Measurements from ENCODE around the gene PKIG. TPM values are rescaled to one million over a fixed set of nuclear protein-coding genes. Genes with fewer than 3 reads are reported as not detected.
A peak's percentile ranks its signal among the peaks of the same experiment; 100 is the strongest.

PKIG gene
- total RNA-seq, 1 donor from 2014 or later: 42.0 TPM

- no peak overlapping the region for H3K4me3 Mint-ChIP-seq (ENCODE audit: unreplicated experiment)
- no peaks in the 10 kb centered on the region for H3K9me3 Mint-ChIP-seq (ENCODE audit: unreplicated experiment)
- no peak overlapping the region for H3K27ac Mint-ChIP-seq (ENCODE audit: unreplicated experiment)
- DNase-seq: no peak
- TF ChIP-seq CTCF (IDR thresholded peaks at IDR 0.05; ENCODE audit: partially characterized antibody, unreplicated experiment): no peak
- peaks cover 5% of the 10 kb centered on the region for H3K36me3 Mint-ChIP-seq (ENCODE audit: unreplicated experiment)
- H3K4me1 Mint-ChIP-seq (ENCODE audit: low read depth, unreplicated experiment): peaks cover 18% of the 10 kb centered on the region
- peaks cover 4% of the 10 kb centered on the region for H3K27me3 Mint-ChIP-seq (ENCODE audit: unreplicated experiment)
Measured at GRCh38 chr20:44610313-44610962, 28.1 kb downstream of the PKIG start.

- Mint-ChIP-seq H3K27ac (ENCODE audit: unreplicated experiment) (no peak overlapping the region), H3K4me3 (ENCODE audit: unreplicated experiment) (no peak overlapping the region), H3K9me3 (ENCODE audit: unreplicated experiment) (peaks cover 3% of the 10 kb centered on the region)
Measured at GRCh38 chr20:44613575-44613974, 31.2 kb downstream of the PKIG start.

GRCh38 chr20:44614525-44614924 is 32.1 kb downstream of the PKIG start:
- peaks cover 19% of the 10 kb centered on the region for H3K4me1 Mint-ChIP-seq (ENCODE audit: low read depth, unreplicated experiment)
- peaks cover 4% of the 10 kb centered on the region for H3K27me3 Mint-ChIP-seq (ENCODE audit: unreplicated experiment)
- DNase-seq: no peak
- H3K36me3 Mint-ChIP-seq (ENCODE audit: unreplicated experiment): peaks cover 6% of the 10 kb centered on the region
- no peak for TF ChIP-seq CTCF (IDR thresholded peaks at IDR 0.05; ENCODE audit: partially characterized antibody, unreplicated experiment)
- H3K27ac Mint-ChIP-seq (ENCODE audit: unreplicated experiment): no peak overlapping the region
- H3K9me3 Mint-ChIP-seq (ENCODE audit: unreplicated experiment): peaks cover 3% of the 10 kb centered on the region
- no peak overlapping the region for H3K4me3 Mint-ChIP-seq (ENCODE audit: unreplicated experiment)

More at GRCh38 chr20:44613575-44613974, 31.2 kb downstream of the PKIG start:
- DNase-seq: no peak
- Mint-ChIP-seq H3K27me3 (ENCODE audit: unreplicated experiment) (peaks cover 4% of the 10 kb centered on the region), H3K4me1 (ENCODE audit: low read depth, unreplicated experiment) (peaks cover 26% of the 10 kb centered on the region), H3K36me3 (ENCODE audit: unreplicated experiment) (peaks cover 5% of the 10 kb centered on the region)
- no peak for TF ChIP-seq CTCF (IDR thresholded peaks at IDR 0.05; ENCODE audit: partially characterized antibody, unreplicated experiment)

GRCh38 chr20:44615169-44615791 is 32.9 kb downstream of the PKIG start:
- peaks cover 3% of the 10 kb centered on the region for H3K27me3 Mint-ChIP-seq (ENCODE audit: unreplicated experiment)
- no peak for TF ChIP-seq CTCF (IDR thresholded peaks at IDR 0.05; ENCODE audit: partially characterized antibody, unreplicated experiment)
- H3K4me3 Mint-ChIP-seq (ENCODE audit: unreplicated experiment): no peak overlapping the region
- H3K9me3 Mint-ChIP-seq (ENCODE audit: unreplicated experiment): peaks cover 3% of the 10 kb centered on the region
- H3K4me1 Mint-ChIP-seq (ENCODE audit: low read depth, unreplicated experiment): peaks cover 16% of the 10 kb centered on the region
- H3K36me3 Mint-ChIP-seq (ENCODE audit: unreplicated experiment): peaks cover 13% of the 10 kb centered on the region
- peak overlapping the region; percentile 57 for H3K27ac Mint-ChIP-seq (ENCODE audit: unreplicated experiment)
- DNase-seq: no peak

Data from glutamatergic neuron (in vitro differentiated cells).